ENCODE data around the gene CAMTA1. TPM values are rescaled to one million over a fixed set of nuclear protein-coding genes. Genes with fewer than 3 reads are reported as not detected.

CAMTA1 gene
- total RNA-seq, 2 donors from 2014 or later, result 100 to 102 TPM

DNA sequence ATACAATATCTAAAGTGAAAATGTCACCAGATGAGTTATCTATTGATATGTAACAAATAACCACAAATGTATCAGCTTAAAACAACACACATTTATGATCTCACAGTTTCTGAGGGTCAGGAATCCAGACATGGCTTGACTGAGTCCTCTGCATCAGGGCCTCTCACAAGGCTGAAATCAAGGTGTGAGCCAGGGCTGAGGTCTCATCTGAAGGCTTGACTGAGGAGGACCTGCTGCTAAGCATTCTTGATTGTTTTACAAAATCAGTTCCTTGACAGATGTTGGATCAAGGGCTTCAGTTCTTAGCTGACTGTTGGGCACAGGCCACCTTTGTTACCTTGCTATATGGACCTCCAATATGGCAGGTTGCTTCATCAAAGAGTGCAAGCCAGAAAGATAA lies 483.7 kb downstream of the CAMTA1 start:
- TF ChIP-seq, protein P1, sequence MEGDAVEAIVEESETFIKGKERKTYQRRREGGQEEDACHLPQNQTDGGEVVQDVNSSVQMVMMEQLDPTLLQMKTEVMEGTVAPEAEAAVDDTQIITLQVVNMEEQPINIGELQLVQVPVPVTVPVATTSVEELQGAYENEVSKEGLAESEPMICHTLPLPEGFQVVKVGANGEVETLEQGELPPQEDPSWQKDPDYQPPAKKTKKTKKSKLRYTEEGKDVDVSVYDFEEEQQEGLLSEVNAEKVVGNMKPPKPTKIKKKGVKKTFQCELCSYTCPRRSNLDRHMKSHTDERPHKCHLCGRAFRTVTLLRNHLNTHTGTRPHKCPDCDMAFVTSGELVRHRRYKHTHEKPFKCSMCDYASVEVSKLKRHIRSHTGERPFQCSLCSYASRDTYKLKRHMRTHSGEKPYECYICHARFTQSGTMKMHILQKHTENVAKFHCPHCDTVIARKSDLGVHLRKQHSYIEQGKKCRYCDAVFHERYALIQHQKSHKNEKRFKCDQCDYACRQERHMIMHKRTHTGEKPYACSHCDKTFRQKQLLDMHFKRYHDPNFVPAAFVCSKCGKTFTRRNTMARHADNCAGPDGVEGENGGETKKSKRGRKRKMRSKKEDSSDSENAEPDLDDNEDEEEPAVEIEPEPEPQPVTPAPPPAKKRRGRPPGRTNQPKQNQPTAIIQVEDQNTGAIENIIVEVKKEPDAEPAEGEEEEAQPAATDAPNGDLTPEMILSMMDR (IDR thresholded peaks at IDR 0.05), result no peak
- TF ChIP-seq POLR2AphosphoS5 (IDR thresholded peaks at IDR 0.05) (no peak), POLR2A (IDR thresholded peaks at IDR 0.05) (no peak)
- DNase-seq (ENCODE audit: low spot score), result no peak
- Histone ChIP-seq H3K27ac (no peak overlapping the region), H3K4me3 (no peak overlapping the region), H3K9me3 (no peaks in the 10 kb centered on the region), H3K4me1 (replicated peaks) (no peaks in the 10 kb centered on the region), H3K27me3 (replicated peaks; ENCODE audit: insufficient read depth) (no peaks in the 10 kb centered on the region), H3K36me3 (no peaks in the 10 kb centered on the region)
- intact Hi-C loops (cut with DNase I), result no loop called here

DNA sequence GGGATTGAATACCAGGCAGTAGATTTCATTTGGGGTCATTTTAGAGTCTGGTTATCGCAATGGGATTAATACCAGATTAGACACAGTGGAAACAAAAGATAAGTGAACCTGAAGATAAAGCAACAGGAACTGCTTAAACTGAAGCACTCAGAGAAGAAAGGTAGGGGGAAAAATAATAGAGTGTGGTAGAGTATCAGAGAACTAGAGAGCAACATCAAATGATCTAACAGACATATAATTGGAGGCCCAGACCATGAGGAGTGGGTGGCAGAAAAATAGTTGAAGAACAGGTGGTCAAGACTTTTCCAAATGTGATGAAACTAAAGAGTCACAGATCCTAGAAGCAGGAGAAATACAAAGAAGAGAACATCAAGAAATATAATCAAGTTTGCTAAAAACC lies 484.3 kb downstream of the CAMTA1 start:
- 93% methylated on average over 1 of the region's 1 CpG for WGBS
- Histone ChIP-seq H3K9me3 (no peaks in the 10 kb centered on the region), H3K4me3 (no peak overlapping the region), H3K27ac (no peak overlapping the region), H3K27me3 (replicated peaks; ENCODE audit: insufficient read depth) (no peaks in the 10 kb centered on the region), H3K4me1 (replicated peaks) (no peaks in the 10 kb centered on the region), H3K36me3 (no peaks in the 10 kb centered on the region)
- no peak for DNase-seq (ENCODE audit: low spot score)
- TF ChIP-seq POLR2A (IDR thresholded peaks at IDR 0.05) (no peak), POLR2AphosphoS5 (IDR thresholded peaks at IDR 0.05) (no peak)
- TF ChIP-seq, protein P1 (IDR thresholded peaks at IDR 0.05), result no peak
- intact Hi-C loops (cut with DNase I), result no loop called here

DNA sequence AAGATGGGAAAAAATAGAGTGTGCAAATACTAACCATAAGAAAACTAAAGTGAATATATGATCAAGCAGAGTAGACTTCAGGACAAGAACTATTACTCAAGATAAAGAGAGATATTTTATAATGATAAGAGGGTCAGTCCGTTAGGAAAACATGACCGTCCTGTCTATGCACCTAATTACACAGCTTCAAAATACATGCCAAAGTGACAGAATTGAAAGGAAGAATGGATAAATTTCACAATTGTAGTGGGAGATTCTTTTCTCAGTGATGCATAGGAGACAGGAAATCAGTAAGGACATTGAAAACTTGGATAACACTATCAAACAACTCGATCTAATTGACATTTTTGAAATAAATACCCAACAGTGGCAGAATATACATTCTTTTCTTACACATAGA lies 489.0 kb downstream of the CAMTA1 start:
- no peaks in the 10 kb centered on the region for H3K36me3 ChIP-seq
- H3K4me1 ChIP-seq (replicated peaks), result no peaks in the 10 kb centered on the region
- WGBS, result 64% methylated on average over 3 of the region's 3 CpGs
- H3K9me3 ChIP-seq, result no peaks in the 10 kb centered on the region
- TF ChIP-seq, protein P1 (IDR thresholded peaks at IDR 0.05), result no peak
- TF ChIP-seq POLR2AphosphoS5 (IDR thresholded peaks at IDR 0.05) (no peak), POLR2A (IDR thresholded peaks at IDR 0.05) (no peak)
- no peak overlapping the region for H3K27ac ChIP-seq
- DNase-seq (ENCODE audit: low spot score), result no peak
- intact Hi-C loops (cut with DNase I), result no loop called here
- no peaks in the 10 kb centered on the region for H3K27me3 ChIP-seq (replicated peaks; ENCODE audit: insufficient read depth)
- H3K4me3 ChIP-seq, result no peak overlapping the region

DNA sequence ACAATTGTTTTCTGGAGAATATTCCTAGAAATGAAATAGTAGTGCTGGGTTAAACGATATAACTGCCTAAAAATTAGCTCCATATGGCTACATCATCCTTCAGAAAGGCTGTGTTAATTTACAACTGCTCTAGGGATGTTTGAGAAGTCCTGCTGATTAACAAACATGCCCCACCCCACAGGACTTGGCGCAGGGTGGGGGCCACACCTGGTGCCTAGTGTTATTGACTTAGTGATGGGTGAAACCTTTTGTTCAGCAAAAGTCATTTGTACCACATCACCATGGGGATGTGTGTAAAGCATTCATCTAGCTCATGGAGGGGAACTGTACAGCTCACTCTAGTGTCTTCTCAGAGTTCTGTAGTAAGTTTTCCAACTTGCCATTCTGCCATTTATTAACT lies 492.8 kb downstream of the CAMTA1 start:
- intact Hi-C loops (cut with DNase I), result no loop called here
- H3K27me3 ChIP-seq (replicated peaks; ENCODE audit: insufficient read depth), result no peaks in the 10 kb centered on the region
- no peak for DNase-seq (ENCODE audit: low spot score)
- H3K9me3 ChIP-seq, result no peaks in the 10 kb centered on the region
- H3K4me1 ChIP-seq (replicated peaks), result no peaks in the 10 kb centered on the region
- no peak overlapping the region for H3K4me3 ChIP-seq
- no peak for TF ChIP-seq POLR2A (IDR thresholded peaks at IDR 0.05)
- TF ChIP-seq POLR2AphosphoS5 (IDR thresholded peaks at IDR 0.05), result no peak
- TF ChIP-seq, protein P1 (IDR thresholded peaks at IDR 0.05), result no peak
- no peaks in the 10 kb centered on the region for H3K36me3 ChIP-seq
- H3K27ac ChIP-seq, result no peak overlapping the region
- 67% methylated on average over 2 of the region's 2 CpGs for WGBS

DNA sequence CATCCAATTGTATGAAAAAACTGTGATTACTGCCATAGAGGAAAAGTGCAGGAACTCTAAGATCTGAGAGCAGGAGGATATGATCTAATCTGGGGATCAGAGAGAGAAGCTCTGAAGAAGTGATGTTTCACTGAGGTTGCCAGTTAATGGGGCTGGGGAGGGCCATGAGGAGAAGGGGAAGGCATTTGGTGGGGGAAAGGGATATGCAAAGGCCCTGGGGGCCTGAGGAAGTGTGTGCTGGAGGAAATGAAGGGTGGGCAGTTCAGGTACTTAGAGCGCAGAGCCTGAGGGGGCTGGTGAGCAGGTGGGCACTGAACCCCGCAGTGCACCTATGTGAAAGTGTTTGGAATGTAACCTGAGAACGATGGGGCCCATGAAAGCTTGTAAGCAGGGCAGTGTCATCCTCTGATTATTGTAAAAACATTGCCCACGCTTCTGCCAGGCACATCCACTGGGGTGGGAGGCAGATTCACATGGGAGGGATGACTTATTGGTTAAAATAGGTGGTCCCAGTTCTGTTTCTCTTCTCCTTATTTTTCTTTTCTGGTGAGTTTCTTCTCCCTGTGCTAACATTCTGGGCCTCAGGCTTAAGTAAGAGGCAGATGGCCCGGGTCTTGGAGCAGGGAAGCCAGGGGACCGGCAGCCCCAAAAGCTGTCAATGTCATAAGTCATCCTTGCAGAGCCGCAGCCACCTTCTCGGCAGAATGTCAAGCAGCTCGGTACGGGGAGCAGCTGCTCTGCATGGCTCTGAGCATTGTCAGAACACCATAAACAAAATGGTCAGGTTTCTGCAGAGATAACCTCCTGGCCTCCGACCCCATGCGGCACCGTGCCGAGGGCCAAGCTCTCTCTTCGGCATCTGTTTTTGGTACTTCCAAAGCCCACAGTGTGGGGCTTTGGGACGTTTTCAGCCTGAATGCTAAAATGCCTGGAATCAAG lies 493.8 kb downstream of the CAMTA1 start:
- DNase-seq (ENCODE audit: low spot score), result no peak
- Histone ChIP-seq H3K27me3 (replicated peaks; ENCODE audit: insufficient read depth) (no peaks in the 10 kb centered on the region), H3K4me1 (replicated peaks) (no peaks in the 10 kb centered on the region), H3K27ac (no peak overlapping the region), H3K9me3 (no peaks in the 10 kb centered on the region), H3K36me3 (no peaks in the 10 kb centered on the region), H3K4me3 (no peak overlapping the region)
- 56% methylated on average over 16 of the region's 16 CpGs for WGBS
- TF ChIP-seq, protein P1 (IDR thresholded peaks at IDR 0.05), result no peak
- TF ChIP-seq POLR2A (IDR thresholded peaks at IDR 0.05), result no peak
- no peak for TF ChIP-seq POLR2AphosphoS5 (IDR thresholded peaks at IDR 0.05)
- intact Hi-C loops (cut with DNase I), result no loop called here

Measured in prostate gland (tissue), 2 donors.